Right renal pelvis (tissue), 4 donors: Measurements from ENCODE around the gene PRDM15. TPM values are rescaled to one million over a fixed set of nuclear protein-coding genes. Genes with fewer than 3 reads are reported as not detected.

Experiments used
- DNase-seq, 4 donors: peaks; one replicate each; pipeline ENCODE4 v3.0.0-alpha.2; 2013; ENCODE audit warnings: low read depth in 4 of 4, low spot score in 3 of 4, missing footprints in 1 of 4
- polyA plus RNA-seq, 4 donors: library from polyadenylated mRNA; unstranded; fragments of 120-200 nt; gene quantifications; one replicate each; pipeline ENCODE4 v1.2.1, GENCODE V29; 2013; ENCODE audit not compliant: insufficient read length in 4 of 4

PRDM15 gene
- polyA plus RNA-seq, 4 donors: 5.6 to 6.4 (median 6.2) TPM

DNA sequence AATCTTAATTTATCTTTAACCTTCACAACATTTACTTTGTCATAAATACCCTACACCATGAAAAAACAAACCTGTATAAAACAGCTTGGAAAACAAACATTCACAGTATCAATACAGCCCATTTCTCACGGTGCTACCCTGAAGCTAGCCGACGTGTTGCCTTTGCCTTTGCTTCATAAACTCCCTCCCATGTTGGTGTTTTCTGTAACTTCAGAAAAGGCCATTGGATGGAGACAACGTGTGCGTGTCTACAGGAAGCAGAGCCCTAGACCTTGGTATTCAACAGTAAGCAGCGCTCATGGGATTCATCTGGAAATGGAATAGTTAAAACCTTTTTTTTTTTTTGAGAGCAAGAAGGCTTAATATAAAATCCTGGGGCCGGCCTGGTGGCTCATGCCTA is 7.2 kb upstream of the PRDM15 start:
- DNase-seq: no peak

DNA sequence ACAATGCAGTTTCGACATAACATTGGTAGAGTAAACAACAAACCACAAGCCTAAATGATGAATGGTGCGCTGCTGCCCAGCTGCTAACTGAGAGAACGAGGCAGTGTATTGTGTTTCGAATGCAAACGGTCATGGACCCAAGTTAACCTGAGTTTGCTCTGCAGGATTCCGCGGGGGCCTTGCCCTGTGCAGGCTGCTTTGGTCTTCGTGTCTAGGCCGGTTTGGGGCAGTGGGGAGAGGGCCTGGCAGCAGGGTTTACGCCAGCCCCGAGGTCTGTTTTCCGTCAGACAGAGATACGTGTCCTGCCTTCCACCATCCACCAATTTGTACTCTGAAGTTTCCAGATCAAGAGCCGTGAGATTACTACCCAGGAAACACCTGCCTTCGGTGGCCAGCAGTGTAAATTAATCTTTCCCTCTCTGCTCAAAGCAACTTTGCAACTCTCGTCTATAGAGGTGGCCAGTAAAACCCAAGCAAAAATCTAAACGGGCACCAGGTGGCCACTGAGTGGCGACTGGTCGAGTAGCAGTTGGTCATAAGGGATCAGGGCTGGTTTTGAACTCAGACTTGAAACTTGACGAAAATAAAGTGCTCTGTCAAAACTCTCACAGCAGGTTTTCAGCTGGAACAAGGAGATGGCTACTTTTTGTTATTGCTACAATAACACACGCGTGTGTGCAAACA is 6.3 kb upstream of the PRDM15 start:
- no peak for DNase-seq

- DNase-seq: no peak
These were observed 5.4 kb upstream of the PRDM15 start for GRCh38 chr21:41884501-41885030.

GRCh38 chr21:41883582-41883981 is 4.4 kb upstream of the PRDM15 start:
- DNase-seq: no peak

GRCh38 chr21:41881051-41881450 is 1.9 kb upstream of the PRDM15 start:
- DNase-seq: no peak

- no peak for DNase-seq
These were observed 1.0 kb upstream of the PRDM15 start for GRCh38 chr21:41880153-41880552.

DNA sequence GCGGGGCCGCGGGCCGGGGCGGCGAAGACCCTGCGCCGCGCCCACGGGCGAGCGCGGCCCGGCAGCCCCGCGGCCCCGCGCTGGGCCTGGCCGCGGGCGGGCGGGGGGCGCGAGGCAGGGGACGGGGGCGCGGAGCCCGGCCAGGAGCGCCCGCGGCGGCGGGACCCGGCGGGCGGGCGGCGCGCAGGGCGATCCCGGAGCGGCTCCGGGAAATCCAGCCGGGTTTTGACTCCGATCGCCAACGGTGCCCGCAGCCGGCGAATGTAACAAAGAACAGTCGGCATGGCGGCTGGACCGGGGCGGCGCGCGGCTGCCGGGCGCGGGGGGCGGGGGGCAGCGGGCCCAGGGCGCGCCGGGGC is 334 bp downstream of the PRDM15 start:
- peak; percentile 37 to 73 (median 61) for DNase-seq

- peak in 1 of 4 donors; percentile 28 for DNase-seq
These were observed 978 bp downstream of the PRDM15 start for GRCh38 chr21:41877901-41878830.

DNA sequence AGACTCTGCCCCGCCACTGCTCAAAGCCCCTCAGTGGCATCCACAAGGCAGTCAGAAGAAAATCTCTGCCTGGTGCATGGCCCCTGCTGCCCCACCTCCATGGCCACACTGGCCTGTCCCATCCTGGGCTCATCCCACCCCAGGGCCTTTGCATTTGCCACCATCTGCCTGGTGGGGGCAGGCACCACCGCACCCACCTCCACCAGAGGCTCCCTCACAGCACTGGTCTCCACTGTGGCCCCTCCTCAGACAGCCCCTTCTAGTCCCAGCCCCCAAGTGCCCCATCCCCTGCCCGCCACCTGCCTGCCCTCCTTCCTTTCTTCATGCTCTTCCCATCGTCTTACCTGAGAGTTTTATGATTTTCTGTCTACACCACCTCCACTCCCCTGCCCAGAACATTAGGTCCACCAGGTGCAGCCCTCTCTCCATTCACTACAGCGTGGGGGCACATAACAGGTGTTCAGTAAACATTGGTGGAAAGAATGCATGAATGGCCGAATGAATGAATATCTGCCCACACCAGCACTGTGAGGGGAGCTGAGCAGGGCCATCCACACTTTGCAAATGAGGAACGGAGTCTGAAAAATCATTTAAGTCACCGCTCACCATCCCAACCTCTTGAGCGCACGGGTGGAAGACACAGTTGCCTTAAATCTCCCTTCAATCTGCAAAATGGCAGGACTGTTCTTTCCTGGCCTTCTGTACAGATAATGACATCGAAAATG is 2.1 kb downstream of the PRDM15 start:
- DNase-seq: no peak

- no peak for DNase-seq
These were observed 2.7 kb downstream of the PRDM15 start for GRCh38 chr21:41876396-41876795.

- DNase-seq: no peak
These were observed 4.1 kb downstream of the PRDM15 start for GRCh38 chr21:41875086-41875485.

DNA sequence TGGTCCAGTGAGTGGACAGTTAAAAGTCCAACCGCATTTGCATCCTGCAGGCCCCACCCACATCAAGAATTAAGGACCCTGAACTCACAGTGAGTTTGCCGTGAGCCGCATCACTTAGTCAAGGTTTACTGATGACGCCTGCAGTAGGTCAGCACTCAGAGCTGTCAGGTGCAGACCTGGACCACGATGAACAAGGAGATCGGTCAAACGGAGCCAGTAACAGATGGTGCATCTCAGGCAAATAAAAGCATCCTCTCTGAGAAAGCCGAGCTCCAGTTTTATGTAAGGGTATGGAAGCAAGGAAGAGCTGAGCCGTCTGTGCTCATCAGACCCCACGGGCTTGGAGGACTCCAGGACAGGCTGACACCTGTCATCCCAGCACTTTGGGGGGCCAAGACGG is 4.5 kb downstream of the PRDM15 start:
- no peak for DNase-seq

DNA sequence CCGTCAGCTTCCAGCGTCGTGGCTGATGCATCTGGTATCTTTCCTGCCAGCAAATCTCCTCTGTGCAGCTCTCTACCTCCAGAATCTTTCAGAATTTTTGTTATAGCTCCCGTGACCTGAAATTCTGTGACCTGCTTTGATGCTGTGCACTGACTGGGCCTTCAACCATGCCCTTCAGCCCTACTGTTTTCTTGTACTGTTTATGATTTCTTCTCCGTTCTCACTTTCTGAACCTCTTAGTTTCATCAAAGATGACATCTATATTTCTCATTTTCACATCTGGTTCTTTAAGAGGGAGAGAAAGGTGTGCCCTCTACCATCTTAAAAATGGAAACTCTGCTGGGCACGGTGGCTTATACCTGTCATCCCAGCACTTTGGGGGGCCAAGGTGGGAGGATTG is 5.7 kb downstream of the PRDM15 start:
- no peak for DNase-seq

DNA sequence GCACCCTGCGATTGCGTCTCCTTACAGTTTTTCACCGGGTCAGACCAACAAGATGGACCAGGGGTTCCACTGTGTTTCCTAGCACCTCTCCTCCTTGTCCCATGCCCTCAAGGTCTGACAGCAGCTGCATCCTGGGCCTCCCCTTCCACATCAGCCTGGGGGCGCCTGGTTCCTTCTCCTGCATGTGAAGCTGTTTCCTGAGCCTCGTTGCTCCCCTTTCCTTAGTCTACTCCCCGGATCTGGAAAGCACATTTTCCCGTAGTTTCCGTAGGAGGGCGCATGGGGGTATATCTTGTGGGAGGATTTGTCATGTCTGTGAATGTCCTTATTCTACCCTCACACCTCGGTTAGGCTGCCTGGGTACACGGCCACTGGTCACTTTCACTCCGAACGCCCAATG is 6.1 kb downstream of the PRDM15 start:
- DNase-seq: no peak

- no peak for DNase-seq
These were observed 7.7 kb downstream of the PRDM15 start for GRCh38 chr21:41871293-41872030.

DNA sequence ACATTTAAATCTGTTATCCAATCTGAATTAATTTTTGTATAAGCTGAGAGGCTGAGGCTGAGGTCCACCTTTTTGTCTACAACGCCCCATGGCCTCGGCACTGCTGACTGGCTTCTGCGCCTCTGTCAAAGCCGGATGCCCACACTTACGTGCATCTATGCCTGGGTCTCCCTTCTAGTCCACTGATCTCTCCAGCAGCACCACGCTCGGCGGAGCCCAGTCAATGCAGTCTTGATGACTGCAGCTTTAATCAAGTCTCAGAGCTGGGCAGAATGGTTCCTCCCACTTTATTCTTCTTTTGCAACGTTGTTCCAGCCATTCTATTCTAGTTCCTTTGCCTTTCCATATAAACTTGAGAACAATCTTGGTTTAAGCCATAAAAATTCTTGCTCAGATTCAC is 9.4 kb downstream of the PRDM15 start:
- DNase-seq: no peak

- DNase-seq: no peak
These were observed 11.0 kb downstream of the PRDM15 start for GRCh38 chr21:41868062-41868710.

GRCh38 chr21:41867313-41867712 is 11.8 kb downstream of the PRDM15 start:
- no peak for DNase-seq

DNA sequence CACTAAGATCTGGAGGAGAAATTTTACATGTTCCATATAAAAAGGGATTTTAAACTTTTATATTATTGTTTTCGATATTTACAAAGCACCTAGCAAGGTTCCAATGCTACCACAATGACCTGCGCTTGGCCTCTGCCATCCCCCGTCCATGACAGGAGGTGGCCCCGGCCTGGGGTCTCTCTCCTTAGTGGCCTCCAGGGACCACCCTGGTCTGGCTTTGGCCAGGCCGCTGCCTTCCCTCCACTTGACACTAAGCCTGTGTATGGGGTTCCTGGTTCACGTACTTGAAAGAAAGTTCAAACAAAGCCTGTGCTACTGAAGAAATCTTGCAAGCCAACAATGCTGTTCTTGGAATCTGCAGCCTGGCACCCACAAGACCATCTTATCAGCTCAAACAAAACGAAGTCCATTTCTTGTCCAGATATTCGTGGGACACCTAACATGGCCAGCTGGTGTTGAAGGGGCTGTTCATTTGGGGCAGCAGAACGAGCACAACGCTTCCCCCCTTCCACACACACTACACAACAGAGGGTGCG is 12.8 kb downstream of the PRDM15 start:
- DNase-seq: no peak
